IPS-18a (cell line): ENCODE results near the gene UBXN2A.

Experiments
- H3K27ac ChIP-seq: one replicate; pipeline ENCODE4 v1.5.1; 2013; ENCODE audit warnings: low read length
- H3K27me3 ChIP-seq: one replicate; pipeline ENCODE4 v1.6.1; 2013; ENCODE audit warnings: mild to moderate bottlenecking, low read length; ENCODE audit not compliant: control insufficient read depth, insufficient read depth
- H3K36me3 ChIP-seq: one replicate; pipeline ENCODE4 v1.6.1; 2013; ENCODE audit warnings: low read depth, low read length; ENCODE audit not compliant: control insufficient read depth
- H3K4me1 ChIP-seq: one replicate; pipeline ENCODE4 v1.6.1; 2013; ENCODE audit warnings: low read depth, low read length; ENCODE audit not compliant: control insufficient read depth
- H3K4me3 ChIP-seq: one replicate; pipeline ENCODE4 v1.5.1; 2013; ENCODE audit warnings: low read length
- H3K9ac ChIP-seq: one replicate; pipeline ENCODE4 v1.6.1; 2013; ENCODE audit warnings: mild to moderate bottlenecking, low read length, moderate library complexity
- H3K9me3 ChIP-seq: one replicate; pipeline ENCODE4 v1.6.1; 2013; ENCODE audit warnings: low read depth, low read length; ENCODE audit not compliant: control insufficient read depth

The UBXN2A gene

GRCh38 chr2:24016853-24017703 is 76.8 kb downstream of the UBXN2A start:
- H3K4me1 ChIP-seq: peaks cover 8% of the 10 kb centered on the region
- no peak overlapping the region for H3K4me3 ChIP-seq
- no peak overlapping the region for H3K9ac ChIP-seq
- H3K9me3 ChIP-seq: no peaks in the 10 kb centered on the region
- H3K36me3 ChIP-seq: no peaks in the 10 kb centered on the region
- no peaks in the 10 kb centered on the region for H3K27me3 ChIP-seq
- no peak overlapping the region for H3K27ac ChIP-seq

- Histone ChIP-seq H3K9ac (no peak overlapping the region), H3K27ac (no peak overlapping the region), H3K9me3 (no peaks in the 10 kb centered on the region), H3K4me3 (no peak overlapping the region), H3K27me3 (no peaks in the 10 kb centered on the region), H3K36me3 (peaks cover 2% of the 10 kb centered on the region), H3K4me1 (peaks cover 8% of the 10 kb centered on the region)
Measured at GRCh38 chr2:24017711-24018110, 77.4 kb downstream of the UBXN2A start.

- H3K9ac ChIP-seq: no peak overlapping the region
- H3K4me1 ChIP-seq: peaks cover 8% of the 10 kb centered on the region
- no peak overlapping the region for H3K4me3 ChIP-seq
- H3K9me3 ChIP-seq: no peaks in the 10 kb centered on the region
- no peaks in the 10 kb centered on the region for H3K27me3 ChIP-seq
- H3K27ac ChIP-seq: no peak overlapping the region
- H3K36me3 ChIP-seq: peaks cover 6% of the 10 kb centered on the region
Measured at GRCh38 chr2:24018241-24018640, 78.0 kb downstream of the UBXN2A start.

- Histone ChIP-seq H3K9me3 (no peaks in the 10 kb centered on the region), H3K36me3 (peaks cover 6% of the 10 kb centered on the region), H3K9ac (no peak overlapping the region), H3K4me3 (no peak overlapping the region), H3K27ac (no peak overlapping the region), H3K4me1 (peaks cover 13% of the 10 kb centered on the region), H3K27me3 (no peaks in the 10 kb centered on the region)
Measured at GRCh38 chr2:24019729-24020128, 79.5 kb downstream of the UBXN2A start.

GRCh38 chr2:24020244-24020643 is 80.0 kb downstream of the UBXN2A start:
- Histone ChIP-seq H3K27me3 (no peaks in the 10 kb centered on the region), H3K27ac (no peak overlapping the region), H3K4me1 (peaks cover 17% of the 10 kb centered on the region), H3K4me3 (no peak overlapping the region), H3K36me3 (peaks cover 6% of the 10 kb centered on the region), H3K9me3 (no peaks in the 10 kb centered on the region), H3K9ac (no peak overlapping the region)

GRCh38 chr2:24021122-24021998 is 81.1 kb downstream of the UBXN2A start:
- Histone ChIP-seq H3K36me3 (peaks cover 6% of the 10 kb centered on the region), H3K4me3 (no peak overlapping the region), H3K9me3 (no peaks in the 10 kb centered on the region), H3K27ac (no peak overlapping the region), H3K27me3 (no peaks in the 10 kb centered on the region), H3K9ac (no peak overlapping the region), H3K4me1 (peaks cover 27% of the 10 kb centered on the region)

- no peak overlapping the region for H3K9ac ChIP-seq
- H3K36me3 ChIP-seq: peaks cover 6% of the 10 kb centered on the region
- H3K4me3 ChIP-seq: no peak overlapping the region
- H3K4me1 ChIP-seq: peaks cover 33% of the 10 kb centered on the region
- no peaks in the 10 kb centered on the region for H3K27me3 ChIP-seq
- no peaks in the 10 kb centered on the region for H3K9me3 ChIP-seq
- H3K27ac ChIP-seq: no peak overlapping the region
Measured at GRCh38 chr2:24022324-24022974, 82.2 kb downstream of the UBXN2A start.

- H3K4me3 ChIP-seq: no peak overlapping the region
- H3K36me3 ChIP-seq: peaks cover 6% of the 10 kb centered on the region
- H3K4me1 ChIP-seq: peaks cover 36% of the 10 kb centered on the region
- H3K9me3 ChIP-seq: no peaks in the 10 kb centered on the region
- H3K27ac ChIP-seq: no peak overlapping the region
- H3K9ac ChIP-seq: no peak overlapping the region
- no peaks in the 10 kb centered on the region for H3K27me3 ChIP-seq
Measured at GRCh38 chr2:24022975-24023575, 82.8 kb downstream of the UBXN2A start.

GRCh38 chr2:24024018-24024417 is 83.8 kb downstream of the UBXN2A start:
- H3K4me3 ChIP-seq: no peak overlapping the region
- H3K9ac ChIP-seq: no peak overlapping the region
- H3K27ac ChIP-seq: no peak overlapping the region
- H3K36me3 ChIP-seq: peaks cover 8% of the 10 kb centered on the region
- no peaks in the 10 kb centered on the region for H3K9me3 ChIP-seq
- H3K4me1 ChIP-seq: peaks cover 30% of the 10 kb centered on the region
- no peaks in the 10 kb centered on the region for H3K27me3 ChIP-seq

GRCh38 chr2:24024996-24025663 is 84.9 kb downstream of the UBXN2A start:
- Histone ChIP-seq H3K4me1 (peaks cover 30% of the 10 kb centered on the region), H3K36me3 (peaks cover 16% of the 10 kb centered on the region), H3K9me3 (no peaks in the 10 kb centered on the region), H3K27me3 (no peaks in the 10 kb centered on the region), H3K4me3 (no peak overlapping the region), H3K9ac (peak overlapping the region; percentile 39), H3K27ac (peak overlapping the region; percentile 90)
